ENCODE results near the gene SPATC1L.

DNA sequence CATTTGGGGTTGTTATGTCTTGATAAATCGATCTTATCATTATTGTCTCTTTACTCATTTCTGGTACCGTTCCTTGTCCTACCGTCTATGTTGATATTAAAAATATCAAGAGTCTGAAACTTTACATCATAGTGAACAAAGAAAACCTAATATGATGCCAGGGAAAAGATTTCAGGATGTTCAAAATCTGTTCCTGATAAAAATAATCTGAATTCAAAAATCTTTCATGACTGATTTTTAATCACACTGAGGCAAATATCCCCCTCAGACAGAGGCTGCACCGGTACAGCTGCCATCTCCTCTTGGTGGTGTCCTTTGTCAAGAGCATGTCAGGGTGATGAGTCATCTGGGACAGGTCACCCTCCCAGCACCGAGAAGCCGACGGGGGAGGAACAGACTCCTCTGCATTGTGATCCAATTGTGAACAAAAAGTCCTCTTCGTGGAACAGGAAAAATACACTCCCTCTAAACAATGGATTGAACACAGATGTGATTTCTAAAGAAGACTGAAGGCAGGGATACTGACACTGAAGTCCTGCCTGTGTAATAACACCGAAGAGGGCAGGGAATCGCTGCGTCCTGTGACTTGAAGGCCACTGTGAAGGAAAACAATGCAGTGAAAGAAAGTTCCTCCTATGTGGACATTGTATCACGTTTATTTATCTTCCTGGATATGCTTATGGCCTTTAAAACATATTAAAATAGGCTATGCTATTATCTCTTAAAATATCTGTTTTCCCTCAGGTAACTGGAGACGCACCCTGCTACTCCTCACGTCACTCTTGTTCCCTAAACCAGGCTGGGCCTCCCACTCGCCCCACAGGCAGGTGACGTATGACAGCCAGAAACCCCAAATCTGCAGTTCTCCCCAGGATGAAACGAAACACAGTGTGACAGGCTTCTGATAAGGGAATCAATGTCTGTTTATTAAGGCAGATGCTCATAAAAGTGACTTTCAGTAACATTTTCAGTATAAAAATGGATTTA, 4.3 kb upstream of the SPATC1L start:
- TF ChIP-seq POLR2A (IDR thresholded peaks at IDR 0.05; ENCODE audit: low read length) = no peak
- no peak for TF ChIP-seq EP300 (IDR thresholded peaks at IDR 0.05)
- no peak for TF ChIP-seq ESRRA (IDR thresholded peaks at IDR 0.05; ENCODE audit: borderline replicate concordance, low read length)
- no peak for TF ChIP-seq NR3C1 (IDR thresholded peaks at IDR 0.05)
- TF ChIP-seq, protein P1, sequence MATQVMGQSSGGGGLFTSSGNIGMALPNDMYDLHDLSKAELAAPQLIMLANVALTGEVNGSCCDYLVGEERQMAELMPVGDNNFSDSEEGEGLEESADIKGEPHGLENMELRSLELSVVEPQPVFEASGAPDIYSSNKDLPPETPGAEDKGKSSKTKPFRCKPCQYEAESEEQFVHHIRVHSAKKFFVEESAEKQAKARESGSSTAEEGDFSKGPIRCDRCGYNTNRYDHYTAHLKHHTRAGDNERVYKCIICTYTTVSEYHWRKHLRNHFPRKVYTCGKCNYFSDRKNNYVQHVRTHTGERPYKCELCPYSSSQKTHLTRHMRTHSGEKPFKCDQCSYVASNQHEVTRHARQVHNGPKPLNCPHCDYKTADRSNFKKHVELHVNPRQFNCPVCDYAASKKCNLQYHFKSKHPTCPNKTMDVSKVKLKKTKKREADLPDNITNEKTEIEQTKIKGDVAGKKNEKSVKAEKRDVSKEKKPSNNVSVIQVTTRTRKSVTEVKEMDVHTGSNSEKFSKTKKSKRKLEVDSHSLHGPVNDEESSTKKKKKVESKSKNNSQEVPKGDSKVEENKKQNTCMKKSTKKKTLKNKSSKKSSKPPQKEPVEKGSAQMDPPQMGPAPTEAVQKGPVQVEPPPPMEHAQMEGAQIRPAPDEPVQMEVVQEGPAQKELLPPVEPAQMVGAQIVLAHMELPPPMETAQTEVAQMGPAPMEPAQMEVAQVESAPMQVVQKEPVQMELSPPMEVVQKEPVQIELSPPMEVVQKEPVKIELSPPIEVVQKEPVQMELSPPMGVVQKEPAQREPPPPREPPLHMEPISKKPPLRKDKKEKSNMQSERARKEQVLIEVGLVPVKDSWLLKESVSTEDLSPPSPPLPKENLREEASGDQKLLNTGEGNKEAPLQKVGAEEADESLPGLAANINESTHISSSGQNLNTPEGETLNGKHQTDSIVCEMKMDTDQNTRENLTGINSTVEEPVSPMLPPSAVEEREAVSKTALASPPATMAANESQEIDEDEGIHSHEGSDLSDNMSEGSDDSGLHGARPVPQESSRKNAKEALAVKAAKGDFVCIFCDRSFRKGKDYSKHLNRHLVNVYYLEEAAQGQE (IDR thresholded peaks at IDR 0.05) = no peak
